AG04449 (cell line): Measurements from ENCODE around the gene ALS2CL.

ENCODE experiments used
- CTCF ChIA-PET: fragments of 350-600 bp; formaldehyde crosslinking; extraction: SDS; loops from one replicate; lab custom pipeline; 2021; ENCODE audit warnings: antibody characterized with exemption; lab: Yijun Ruan, JAX
- POLR2A ChIA-PET: fragments of 400-600, 350-600 bp; formaldehyde crosslinking; extraction: SDS; loops from one replicate; lab custom pipeline; 2020; ENCODE audit warnings: antibody characterized with exemption, inconsistent platforms; lab: Yijun Ruan, JAX
- DNase-seq: peaks from one replicate; pipeline ENCODE4 v3.0.0-alpha.2; 2010; ENCODE audit warnings: low read depth, low spot score
- H3K4me3 ChIP-seq: 2 replicates; pipeline ENCODE4 v1.5.1; 2011; ENCODE audit warnings: low read depth, mild to moderate bottlenecking, control low read depth, low read length
- CTCF ChIP-seq: IDR thresholded peaks from one replicate; pipeline ENCODE4 v1.5.1; 2011; ENCODE audit warnings: mild to moderate bottlenecking, moderate library complexity, low read length, control low read depth, inconsistent platforms; ENCODE audit not compliant: insufficient read depth; ENCODE audit errors: missing control alignments

ALS2CL gene

GRCh38 chr3:46619845-46620778 lies 73.4 kb downstream of the ALS2CL start:
- CTCF ChIA-PET = interaction anchor here (0.8 to 3.4 kb wide), 2 partner anchors 9 to 131 kb away, joined by 4 to 19 read pairs; no protein-coding TSS in a partner anchor
- POLR2A ChIA-PET = no interaction called here
- no peak for TF ChIP-seq CTCF
- no peak for DNase-seq
- no peak overlapping the region for H3K4me3 ChIP-seq
